Activated naive CD4-positive, alpha-beta T cell treated with anti-CD3 and anti-CD28 coated beads, Interleukin-2, amount 50 U/mL, for 24 hours (primary cell): ENCODE measurements around the gene PARVB.

Experiments
- H3K27ac Mint-ChIP-seq: one replicate; pipeline ENCODE4 v1.8.0; 2021; ENCODE audit warnings: mild to moderate bottlenecking, mixed read lengths
- H3K27me3 Mint-ChIP-seq: one replicate; pipeline ENCODE4 v1.8.0; 2021; ENCODE audit warnings: mixed read lengths
- H3K36me3 Mint-ChIP-seq: one replicate; pipeline ENCODE4 v1.8.0; 2021; ENCODE audit warnings: mixed read lengths
- H3K4me1 Mint-ChIP-seq: one replicate; pipeline ENCODE4 v1.8.0; 2021; ENCODE audit warnings: mixed read lengths
- H3K4me3 Mint-ChIP-seq: one replicate; pipeline ENCODE4 v1.8.0; 2021; ENCODE audit warnings: mild to moderate bottlenecking, mixed read lengths
- H3K9me3 Mint-ChIP-seq: one replicate; pipeline ENCODE4 v1.8.0; 2021; ENCODE audit warnings: mixed read lengths

Gene PARVB

GRCh38 chr22:44209343-44209742 is 185.2 kb downstream of the PARVB start:
- Mint-ChIP-seq H3K36me3 (peaks cover 25% of the 10 kb centered on the region), H3K27me3 (no peaks in the 10 kb centered on the region), H3K9me3 (peaks cover 13% of the 10 kb centered on the region), H3K27ac (no peak overlapping the region), H3K4me1 (peaks cover 10% of the 10 kb centered on the region), H3K4me3 (no peak overlapping the region)

DNA sequence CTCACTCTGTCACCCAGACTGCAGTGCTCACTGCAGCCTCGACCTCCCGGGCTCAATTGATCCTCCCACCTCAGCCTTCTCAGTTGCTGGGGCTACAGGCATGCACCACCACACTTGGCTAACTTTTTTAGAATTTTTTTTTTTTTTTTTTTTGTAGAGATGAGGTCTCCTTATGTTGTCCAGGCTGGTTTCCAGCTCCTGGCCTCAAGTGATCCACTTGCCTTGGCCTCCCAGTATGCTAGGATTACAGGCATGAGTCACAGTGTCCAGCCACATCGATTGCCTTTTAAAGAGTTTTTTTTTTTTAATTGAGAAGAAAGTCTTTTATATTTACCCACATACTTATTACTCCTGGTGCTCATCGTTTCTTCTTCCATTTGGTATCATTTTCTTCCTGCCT is 186.6 kb downstream of the PARVB start:
- no peak overlapping the region for H3K4me3 Mint-ChIP-seq
- no peak overlapping the region for H3K27ac Mint-ChIP-seq
- H3K4me1 Mint-ChIP-seq: peaks cover 10% of the 10 kb centered on the region

GRCh38 chr22:44211256-44211945 is 187.3 kb downstream of the PARVB start:
- peaks cover 13% of the 10 kb centered on the region for H3K9me3 Mint-ChIP-seq
- H3K27me3 Mint-ChIP-seq: no peaks in the 10 kb centered on the region
- H3K4me1 Mint-ChIP-seq: peaks cover 10% of the 10 kb centered on the region
- peaks cover 22% of the 10 kb centered on the region for H3K36me3 Mint-ChIP-seq
- no peak overlapping the region for H3K27ac Mint-ChIP-seq
- no peak overlapping the region for H3K4me3 Mint-ChIP-seq

More for the DNA sequence above, 186.6 kb downstream of the PARVB start:
- no peaks in the 10 kb centered on the region for H3K27me3 Mint-ChIP-seq
- H3K36me3 Mint-ChIP-seq: peaks cover 22% of the 10 kb centered on the region
- H3K9me3 Mint-ChIP-seq: peaks cover 13% of the 10 kb centered on the region

GRCh38 chr22:44211946-44212930 is 188.1 kb downstream of the PARVB start:
- Mint-ChIP-seq H3K4me3 (no peak overlapping the region), H3K27ac (no peak overlapping the region), H3K27me3 (no peaks in the 10 kb centered on the region), H3K9me3 (peaks cover 13% of the 10 kb centered on the region), H3K4me1 (peaks cover 10% of the 10 kb centered on the region), H3K36me3 (peaks cover 22% of the 10 kb centered on the region)

DNA sequence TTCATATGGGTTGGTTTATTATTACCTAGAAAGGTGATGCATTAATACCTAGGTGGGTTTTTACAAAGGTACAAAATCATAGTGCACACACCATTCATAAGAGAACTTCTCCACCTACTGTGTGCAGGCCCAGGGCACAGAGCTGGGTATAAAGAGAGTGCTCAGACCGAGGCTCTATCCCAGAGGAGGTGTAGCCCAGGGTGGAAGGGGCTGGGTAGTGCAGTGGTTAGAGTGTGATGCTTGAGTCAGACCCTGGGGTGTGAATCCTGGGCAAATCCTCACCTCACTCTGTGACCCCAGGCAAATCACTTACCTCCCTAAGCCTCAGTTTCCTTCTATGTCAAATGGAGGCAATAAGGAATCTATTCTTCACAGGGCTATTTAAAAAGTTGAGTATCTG is 188.8 kb downstream of the PARVB start:
- Mint-ChIP-seq H3K27me3 (no peaks in the 10 kb centered on the region), H3K36me3 (peaks cover 22% of the 10 kb centered on the region), H3K4me3 (no peak overlapping the region)

DNA sequence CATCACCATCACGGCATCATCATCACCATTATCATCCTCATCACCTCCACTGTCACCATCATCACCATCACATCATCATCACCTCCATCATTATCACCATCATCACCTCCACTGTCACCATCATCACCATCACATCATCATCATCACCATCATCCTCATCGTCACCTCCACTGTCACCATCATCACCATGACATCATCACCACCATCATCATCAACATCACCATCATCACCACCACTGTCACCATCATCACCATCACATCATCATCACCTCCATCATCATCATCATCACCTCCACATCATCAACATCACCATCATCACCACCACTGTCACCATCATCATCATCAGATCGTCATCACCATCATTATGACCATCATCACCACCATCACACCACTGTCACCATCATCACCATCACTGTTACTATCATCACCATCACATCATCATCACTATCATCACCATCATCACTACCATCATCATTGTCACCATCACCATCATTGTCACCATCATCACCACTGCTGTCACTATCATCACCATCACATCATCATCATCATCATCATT is 189.5 kb downstream of the PARVB start:
- H3K4me1 Mint-ChIP-seq: peaks cover 4% of the 10 kb centered on the region
- H3K9me3 Mint-ChIP-seq: peaks cover 13% of the 10 kb centered on the region
- H3K36me3 Mint-ChIP-seq: peaks cover 22% of the 10 kb centered on the region
- no peak overlapping the region for H3K27ac Mint-ChIP-seq
- H3K4me3 Mint-ChIP-seq: no peak overlapping the region
- H3K27me3 Mint-ChIP-seq: no peaks in the 10 kb centered on the region

More for the DNA sequence above, 188.8 kb downstream of the PARVB start:
- H3K4me1 Mint-ChIP-seq: peaks cover 9% of the 10 kb centered on the region
- H3K27ac Mint-ChIP-seq: no peak overlapping the region
- H3K9me3 Mint-ChIP-seq: peaks cover 13% of the 10 kb centered on the region

DNA sequence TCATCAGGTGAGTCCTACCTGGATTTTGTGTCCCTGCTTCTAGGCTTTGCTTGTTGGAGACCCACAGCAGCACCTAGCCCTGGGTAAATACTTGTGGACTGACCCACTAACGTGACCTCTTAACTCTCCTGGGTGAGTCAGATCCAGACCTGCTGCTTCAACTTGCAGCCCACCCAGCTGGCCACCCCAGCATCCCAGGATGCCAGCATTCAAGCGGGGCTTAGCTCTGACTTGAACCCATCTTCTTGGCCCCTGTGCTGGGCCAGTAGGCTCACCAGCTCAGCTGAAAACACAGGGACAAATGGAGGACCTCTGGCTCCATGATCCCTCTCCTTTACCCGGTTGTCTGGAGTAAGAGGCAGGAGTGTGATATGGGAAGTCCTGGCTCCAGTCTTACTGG is 190.1 kb downstream of the PARVB start:
- Mint-ChIP-seq H3K27ac (no peak overlapping the region), H3K36me3 (peaks cover 18% of the 10 kb centered on the region), H3K4me3 (no peak overlapping the region), H3K9me3 (peaks cover 9% of the 10 kb centered on the region), H3K27me3 (no peaks in the 10 kb centered on the region), H3K4me1 (no peaks in the 10 kb centered on the region)

DNA sequence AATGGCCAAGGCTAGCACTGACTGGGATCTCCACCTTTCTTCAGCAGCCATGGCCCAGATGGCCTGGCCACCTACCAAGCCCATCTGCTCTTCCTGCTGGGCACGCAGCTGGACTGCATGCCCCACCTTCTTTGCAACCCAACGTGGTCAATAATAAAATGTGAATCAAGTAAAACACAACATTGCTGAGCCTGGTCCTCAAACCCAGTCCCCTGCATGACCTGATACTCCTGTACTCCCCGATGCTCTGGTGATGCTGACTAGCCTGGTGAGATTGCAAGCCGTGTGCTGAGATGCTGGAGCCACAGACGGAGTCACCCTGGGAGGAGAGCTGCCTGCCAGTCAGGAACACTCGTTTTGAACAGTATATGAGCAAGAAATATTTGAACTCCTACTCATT is 190.7 kb downstream of the PARVB start:
- Mint-ChIP-seq H3K36me3 (peaks cover 12% of the 10 kb centered on the region), H3K27me3 (no peaks in the 10 kb centered on the region), H3K9me3 (peaks cover 5% of the 10 kb centered on the region), H3K4me3 (no peak overlapping the region), H3K4me1 (no peaks in the 10 kb centered on the region), H3K27ac (no peak overlapping the region)

GRCh38 chr22:44215287-44215686 is 191.2 kb downstream of the PARVB start:
- Mint-ChIP-seq H3K27me3 (no peaks in the 10 kb centered on the region), H3K27ac (no peak overlapping the region), H3K4me1 (no peaks in the 10 kb centered on the region), H3K36me3 (peaks cover 7% of the 10 kb centered on the region), H3K4me3 (no peak overlapping the region), H3K9me3 (no peaks in the 10 kb centered on the region)

GRCh38 chr22:44217346-44217745 is 193.2 kb downstream of the PARVB start:
- Mint-ChIP-seq H3K9me3 (no peaks in the 10 kb centered on the region), H3K36me3 (no peaks in the 10 kb centered on the region), H3K4me3 (no peak overlapping the region), H3K4me1 (no peaks in the 10 kb centered on the region), H3K27me3 (no peaks in the 10 kb centered on the region), H3K27ac (no peak overlapping the region)

DNA sequence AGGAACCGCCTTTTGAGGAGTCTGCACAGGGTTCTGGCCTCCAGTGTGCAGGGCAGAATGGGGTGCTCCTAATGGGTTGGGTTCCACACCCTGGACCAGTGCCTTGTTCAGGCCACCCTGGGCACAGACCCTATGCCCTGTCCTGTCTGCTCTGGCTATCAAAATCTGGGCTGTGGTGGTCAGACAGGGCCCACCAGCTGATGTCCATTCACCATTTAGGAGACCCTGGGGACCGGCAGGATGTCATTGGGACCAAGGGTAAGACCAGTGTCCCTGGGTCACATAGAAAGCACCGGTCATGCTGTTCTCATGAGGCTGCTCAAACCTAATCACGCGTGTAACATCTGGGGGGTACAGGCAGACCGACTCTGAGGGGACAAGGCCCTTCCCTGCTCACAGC is 194.0 kb downstream of the PARVB start:
- no peaks in the 10 kb centered on the region for H3K4me1 Mint-ChIP-seq
- H3K9me3 Mint-ChIP-seq: no peaks in the 10 kb centered on the region
- no peak overlapping the region for H3K4me3 Mint-ChIP-seq
- no peaks in the 10 kb centered on the region for H3K36me3 Mint-ChIP-seq
- H3K27ac Mint-ChIP-seq: no peak overlapping the region
- no peaks in the 10 kb centered on the region for H3K27me3 Mint-ChIP-seq

DNA sequence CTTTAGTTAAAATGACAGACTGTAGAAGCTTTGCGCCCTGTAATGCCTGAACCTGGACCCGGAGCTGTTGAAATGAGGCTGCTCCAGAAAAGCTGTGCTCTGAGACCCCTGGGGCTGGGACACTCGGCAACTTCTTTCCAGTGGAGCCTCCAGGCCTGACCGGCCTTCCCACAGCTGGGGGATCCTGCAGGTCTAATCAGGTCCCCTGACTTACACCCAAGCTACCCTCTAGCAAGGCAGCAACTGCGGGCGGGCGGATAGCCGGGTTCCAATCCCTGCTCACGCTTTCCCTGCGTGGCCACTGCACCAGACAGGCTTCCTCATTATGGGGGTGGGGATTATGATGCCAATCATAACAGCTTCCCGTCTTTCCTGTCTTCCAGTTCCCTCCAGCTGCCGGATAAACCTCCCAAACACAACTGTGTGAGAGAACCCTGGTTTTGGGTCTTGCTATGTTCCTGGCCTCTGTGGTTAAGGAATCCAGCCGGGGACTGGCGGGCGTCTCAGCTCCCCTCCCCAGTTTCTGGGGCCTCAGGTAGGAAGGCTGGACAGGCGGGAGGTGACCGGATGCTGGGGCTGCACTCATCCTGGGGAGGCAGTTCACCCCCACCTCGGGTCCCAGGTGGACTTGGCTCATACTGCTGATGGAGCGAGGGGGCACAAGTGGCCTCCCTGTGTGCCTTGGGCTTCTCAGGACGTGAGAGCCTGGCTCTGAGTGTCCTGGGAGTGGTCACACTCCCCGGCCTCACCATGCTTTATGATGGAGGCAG is 195.2 kb downstream of the PARVB start:
- H3K4me1 Mint-ChIP-seq: no peaks in the 10 kb centered on the region
- H3K9me3 Mint-ChIP-seq: no peaks in the 10 kb centered on the region
- no peak overlapping the region for H3K27ac Mint-ChIP-seq
- no peak overlapping the region for H3K4me3 Mint-ChIP-seq
- H3K27me3 Mint-ChIP-seq: no peaks in the 10 kb centered on the region
- H3K36me3 Mint-ChIP-seq: no peaks in the 10 kb centered on the region

DNA sequence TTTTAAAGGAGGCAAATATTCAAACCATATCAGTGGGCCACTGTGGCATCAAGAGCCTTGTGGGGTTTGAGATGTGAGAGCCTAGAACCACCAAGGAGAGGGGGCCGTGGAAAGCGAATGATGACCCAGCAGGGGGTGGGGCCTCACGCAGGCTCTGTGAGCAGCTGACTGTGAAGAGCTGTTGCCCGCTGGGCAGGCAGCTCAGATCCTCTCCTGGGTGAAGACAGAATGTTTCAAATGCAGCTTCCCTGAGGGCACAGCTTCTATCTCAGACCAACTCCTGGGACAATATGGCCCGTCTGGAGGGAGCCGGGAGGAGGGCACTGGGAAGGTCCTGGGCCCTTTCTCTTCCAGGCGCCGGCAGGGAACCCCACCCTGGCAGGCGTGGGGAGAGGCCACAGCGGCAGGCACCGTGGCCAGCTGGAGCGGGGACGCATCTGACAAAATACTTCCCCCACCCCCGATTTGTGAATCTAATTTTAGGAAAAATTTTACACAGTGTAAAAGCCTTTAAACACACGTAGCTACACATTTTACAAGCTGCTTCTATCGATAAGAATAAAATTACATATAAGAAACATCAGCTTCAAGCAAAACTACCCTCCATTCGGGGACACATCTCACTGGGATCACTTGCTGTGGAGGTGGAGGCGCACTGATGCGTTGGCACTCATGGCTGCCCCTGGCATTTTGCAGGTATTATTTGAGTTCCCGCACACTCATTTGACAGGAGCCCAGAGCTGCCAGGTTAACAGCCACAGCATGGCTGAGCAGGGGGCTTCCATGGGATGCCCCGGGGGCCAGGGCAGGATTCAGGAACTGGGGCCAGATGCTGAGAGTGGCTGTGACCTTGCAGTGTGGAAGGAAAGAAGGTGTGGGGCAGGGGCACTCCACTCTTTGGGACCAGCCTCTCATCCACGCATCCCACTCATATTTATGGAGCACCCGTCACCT is 196.9 kb downstream of the PARVB start:
- Mint-ChIP-seq H3K4me3 (no peak overlapping the region), H3K36me3 (no peaks in the 10 kb centered on the region), H3K4me1 (no peaks in the 10 kb centered on the region), H3K27me3 (peaks cover 2% of the 10 kb centered on the region), H3K27ac (no peak overlapping the region), H3K9me3 (no peaks in the 10 kb centered on the region)

DNA sequence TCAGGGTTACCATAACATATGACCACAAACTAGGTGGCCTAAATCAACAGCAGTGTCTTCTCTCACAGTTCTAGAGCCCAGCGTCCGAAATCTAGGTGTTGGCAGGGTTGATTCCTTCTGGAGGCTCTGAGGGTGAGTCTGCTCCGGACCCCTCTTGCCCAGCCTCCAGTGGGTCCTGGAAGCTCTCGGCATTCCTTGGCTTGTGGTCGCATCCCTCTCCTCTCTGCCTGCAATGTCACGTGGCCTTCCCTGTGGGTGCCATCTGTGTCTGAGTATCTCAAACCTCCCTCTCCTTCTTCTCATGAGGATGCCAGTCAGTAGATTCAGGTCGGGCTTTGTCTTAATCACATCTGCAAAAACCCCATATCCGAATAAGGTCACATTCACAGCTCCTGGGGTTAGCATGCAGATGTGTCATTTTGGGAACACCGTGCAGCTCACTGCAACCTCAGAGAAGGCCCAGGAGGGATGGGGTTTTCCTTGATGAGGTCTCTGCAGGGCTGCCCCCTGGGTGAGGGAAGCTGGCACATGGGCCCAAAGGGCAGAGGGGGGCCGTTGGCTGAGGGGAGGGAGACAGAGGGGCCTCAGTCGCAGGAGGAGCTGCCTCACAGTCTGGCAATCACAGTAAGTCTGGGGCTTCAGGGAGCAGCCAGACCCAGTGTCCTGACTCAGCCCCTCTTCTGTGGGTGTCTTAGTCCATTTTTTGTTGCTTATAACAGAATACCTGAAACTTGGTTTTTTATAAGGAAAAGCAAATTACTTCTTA is 197.8 kb downstream of the PARVB start:
- no peaks in the 10 kb centered on the region for H3K9me3 Mint-ChIP-seq
- no peaks in the 10 kb centered on the region for H3K4me1 Mint-ChIP-seq
- peaks cover 2% of the 10 kb centered on the region for H3K27me3 Mint-ChIP-seq
- no peak overlapping the region for H3K4me3 Mint-ChIP-seq
- H3K36me3 Mint-ChIP-seq: no peaks in the 10 kb centered on the region
- no peak overlapping the region for H3K27ac Mint-ChIP-seq
